Raji (cell line): ENCODE results near the gene RPS6KA2.

ENCODE experiments used
- POLR2A ChIP-seq: IDR thresholded peaks from 2 replicates; pipeline ENCODE4 v1.6.1; 2011; ENCODE audit warnings: low read depth, low read length, control low read depth; ENCODE audit not compliant: insufficient read depth

The RPS6KA2 gene

DNA sequence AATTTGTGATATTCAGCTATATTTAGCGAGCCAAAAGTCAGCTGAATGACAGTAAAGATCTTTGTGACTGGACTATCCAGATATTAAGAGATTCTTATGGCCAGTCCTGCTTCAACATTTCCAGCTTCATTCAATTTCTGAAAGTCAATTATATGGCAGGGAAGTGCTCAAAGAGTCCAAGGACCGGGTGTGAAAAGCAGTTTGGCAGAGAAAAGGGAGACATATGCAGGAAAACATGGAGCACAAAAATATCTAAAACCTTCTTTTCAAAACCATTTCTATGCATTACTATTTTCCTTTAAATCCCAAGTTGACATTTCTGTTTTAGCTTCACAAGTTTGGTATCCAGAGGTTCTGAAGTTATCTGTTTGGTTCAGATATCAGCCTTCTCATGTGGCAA lies 249.3 kb downstream of the RPS6KA2 start:
- no peak for TF ChIP-seq POLR2A

DNA sequence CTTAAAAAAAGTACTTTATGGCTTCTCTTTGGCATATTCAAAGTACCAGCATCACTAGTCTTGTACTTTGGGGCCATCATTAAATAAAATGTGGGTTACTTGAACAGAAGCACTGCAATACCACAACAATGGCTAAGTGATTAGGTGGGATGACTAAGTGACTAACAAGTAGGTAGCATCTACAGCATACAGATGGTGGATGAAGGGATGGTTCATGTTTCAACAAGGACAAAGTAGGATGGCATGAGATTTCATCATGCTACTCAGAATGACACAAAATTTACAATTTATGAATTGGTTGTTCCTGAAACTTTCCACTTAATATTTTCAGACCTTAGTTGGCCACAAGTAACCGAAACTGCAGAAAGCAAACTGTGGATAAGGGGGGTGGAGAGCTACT lies 252.0 kb downstream of the RPS6KA2 start:
- no peak for TF ChIP-seq POLR2A

DNA sequence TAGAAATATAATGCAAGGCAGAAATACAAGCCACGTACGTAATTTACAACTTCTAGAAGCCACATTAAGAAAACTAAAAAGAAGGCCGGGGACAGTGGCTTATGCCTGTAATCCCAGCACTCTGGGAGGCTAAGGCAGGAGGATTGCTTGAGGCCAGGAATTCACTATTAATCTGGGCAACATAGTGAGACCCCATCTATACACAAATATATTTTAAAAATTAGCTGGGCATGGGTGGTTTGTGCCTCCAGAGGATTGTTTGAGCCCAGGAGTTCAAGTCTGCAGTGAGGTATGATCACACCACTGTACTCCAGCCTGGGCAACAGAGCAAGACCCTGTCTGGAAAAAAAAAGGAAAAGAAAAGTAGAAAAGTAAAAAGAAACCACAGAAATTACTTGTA lies 256.6 kb downstream of the RPS6KA2 start:
- TF ChIP-seq POLR2A, result no peak

DNA sequence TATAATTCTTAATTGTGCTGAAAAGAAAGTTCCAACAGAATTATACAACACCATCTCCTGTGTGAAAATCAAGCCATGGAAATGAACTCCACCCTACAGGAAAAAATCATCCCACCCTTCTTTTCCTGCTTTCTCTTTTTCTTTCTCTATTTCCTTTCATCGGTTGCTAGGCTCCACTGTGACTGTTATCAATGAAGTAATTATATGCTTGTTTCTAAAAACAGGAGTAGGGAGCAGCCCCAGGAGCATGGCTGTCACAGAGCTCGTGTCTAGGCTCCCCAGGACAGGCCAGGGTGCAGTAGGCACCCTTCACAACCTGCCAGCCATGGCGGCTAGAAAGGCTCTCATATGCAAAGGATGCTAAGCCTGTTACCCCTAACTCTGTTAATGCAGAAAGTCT lies 257.3 kb downstream of the RPS6KA2 start:
- TF ChIP-seq POLR2A, result no peak

DNA sequence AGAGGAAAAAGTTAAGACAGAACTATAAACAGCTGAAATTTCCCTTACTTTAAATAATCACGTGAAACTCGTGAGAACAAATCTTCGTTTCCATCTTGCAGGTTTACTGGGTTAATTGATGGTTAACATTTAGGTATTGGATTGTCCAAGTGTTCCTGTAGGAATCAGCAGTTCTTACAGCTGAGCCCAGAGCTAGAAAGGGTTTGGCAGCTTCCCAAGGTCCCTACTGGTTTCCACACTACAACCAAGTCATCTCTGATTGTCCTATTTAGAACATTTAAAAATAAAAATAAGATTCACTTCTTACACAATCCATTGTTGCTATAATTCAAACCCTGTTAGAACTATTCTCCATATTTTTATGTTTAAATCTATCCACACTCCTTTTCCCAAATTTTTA lies 260.1 kb downstream of the RPS6KA2 start:
- no peak for TF ChIP-seq POLR2A

DNA sequence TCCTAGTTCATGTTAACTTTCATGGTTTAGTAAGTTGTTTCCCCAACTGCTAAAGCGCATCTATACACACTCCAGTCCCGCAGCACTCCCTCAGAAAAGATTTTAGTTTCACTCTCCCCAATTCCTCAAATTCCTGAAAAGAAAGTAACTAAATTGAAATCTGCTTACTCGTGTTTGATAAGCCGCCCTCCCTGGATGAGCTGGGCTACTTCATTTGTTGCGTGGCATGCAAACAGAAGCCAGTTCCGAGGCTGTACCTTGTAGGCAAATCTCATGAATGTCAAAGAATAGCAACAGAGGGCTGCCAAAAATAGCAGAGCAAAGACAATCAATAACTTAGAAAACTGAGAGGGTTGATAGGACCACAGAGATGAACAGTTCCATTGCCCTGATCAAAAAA lies 261.2 kb downstream of the RPS6KA2 start:
- no peak for TF ChIP-seq POLR2A

DNA sequence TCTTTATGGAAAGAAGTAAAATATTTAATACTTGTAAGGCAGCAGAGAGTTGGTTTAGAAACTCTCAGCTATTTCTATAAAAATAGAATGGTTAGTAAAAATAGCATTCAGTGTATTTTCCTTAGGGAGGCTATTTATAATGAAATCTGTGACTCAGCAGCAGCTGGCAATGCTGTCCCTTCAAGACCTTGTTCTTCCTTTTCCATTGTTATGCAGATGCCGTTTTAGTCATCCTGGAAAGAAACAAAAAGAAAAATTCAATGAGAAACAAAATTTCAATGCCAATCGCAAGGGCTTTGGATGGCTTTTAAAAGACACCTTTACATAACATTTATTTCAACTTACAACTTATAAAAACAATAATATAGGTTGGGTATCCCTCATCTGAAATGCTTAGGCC lies 261.8 kb downstream of the RPS6KA2 start:
- no peak for TF ChIP-seq POLR2A

DNA sequence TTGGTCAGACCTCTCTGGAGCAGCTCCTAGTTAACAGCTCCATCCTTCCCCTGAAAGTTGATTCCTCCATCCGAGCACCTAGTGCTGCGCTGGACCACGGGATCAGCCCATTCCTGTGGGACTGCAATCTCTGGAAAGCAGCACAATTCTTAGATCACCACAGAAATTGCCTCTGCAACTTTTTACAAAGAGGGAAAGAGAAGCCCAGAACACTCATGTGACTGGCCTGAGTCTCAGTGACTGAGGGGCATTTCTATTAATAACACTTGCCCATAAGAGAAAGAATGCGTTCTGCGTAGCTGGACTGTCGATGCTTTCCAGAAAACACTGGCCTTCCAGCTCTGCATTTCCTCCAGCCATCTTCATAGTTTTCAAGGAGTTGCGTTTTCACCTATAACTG lies 262.6 kb downstream of the RPS6KA2 start:
- TF ChIP-seq POLR2A, result no peak

DNA sequence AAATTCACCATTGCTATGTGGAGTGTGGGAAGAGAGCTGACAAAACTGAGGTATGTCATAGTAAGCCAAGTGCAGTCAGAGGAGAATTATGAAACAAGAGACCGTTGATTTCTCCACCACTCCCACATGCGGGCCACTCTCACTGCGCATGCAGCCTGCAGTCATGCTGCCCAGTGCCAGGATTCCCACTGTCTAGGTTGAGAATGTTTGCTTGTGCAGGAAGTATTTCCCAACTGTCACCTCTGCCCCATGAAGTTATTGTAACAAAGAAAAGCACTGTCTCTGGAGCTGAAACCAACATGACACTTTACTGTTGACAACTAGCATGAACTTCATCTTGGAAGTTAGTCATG lies 266.0 kb downstream of the RPS6KA2 start:
- no peak for TF ChIP-seq POLR2A

DNA sequence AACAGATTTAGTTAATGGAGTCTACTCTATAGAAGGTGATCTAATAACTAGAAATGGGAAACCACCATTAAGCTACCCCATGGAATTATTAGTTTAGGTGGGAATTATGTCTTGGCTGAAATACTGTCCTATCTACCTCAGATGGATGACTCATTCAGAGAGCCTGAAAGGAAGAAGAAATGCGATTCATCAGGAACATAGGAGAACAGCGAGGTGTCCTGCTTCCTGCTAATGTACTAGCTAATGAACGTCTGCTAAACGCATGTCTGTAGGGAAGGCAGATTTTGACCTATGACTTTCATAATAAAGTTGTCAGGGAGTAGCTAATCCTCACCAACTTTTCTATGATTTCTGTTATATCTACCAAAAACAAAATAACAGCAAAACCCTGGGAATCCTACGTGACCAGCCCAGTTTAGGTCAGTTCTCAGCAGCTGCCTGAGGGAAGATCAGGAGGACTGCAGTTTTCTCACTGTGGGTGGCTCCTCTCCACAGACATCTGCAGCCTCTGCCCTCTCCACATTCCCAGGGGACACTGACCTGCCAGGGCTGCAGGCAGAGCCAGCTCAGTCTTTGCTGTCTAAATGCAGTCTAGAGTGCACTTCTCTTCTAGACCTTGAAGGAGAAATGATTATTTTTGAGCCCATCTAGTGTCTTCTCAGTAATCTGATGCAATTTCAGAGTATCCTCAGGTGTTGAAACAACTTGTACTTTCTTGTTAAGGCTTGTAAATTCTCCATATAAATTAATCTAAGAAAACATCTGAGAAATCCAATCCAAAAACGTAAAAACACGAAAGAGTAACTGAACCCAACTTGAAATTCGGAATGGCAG lies 266.6 kb downstream of the RPS6KA2 start:
- TF ChIP-seq POLR2A, result no peak
